Fibroblast of lung (primary cell): ENCODE data around the gene DOK6. TPM values are rescaled to one million over a fixed set of nuclear protein-coding genes. Genes with fewer than 3 reads are reported as not detected.

Experiments used
- DNase-seq, 2 donors: peaks; one replicate each; pipeline versions ENCODE4 v3.0.0 to v3.0.0-alpha.2; 2010; ENCODE audit warnings: low read depth in 2 of 2
- H2AFZ ChIP-seq: 2 replicates; pipeline ENCODE4 v1.5.1; 2012; ENCODE audit warnings: low read length, control low read depth, inconsistent platforms
- H3K27ac ChIP-seq: 2 replicates; pipeline ENCODE4 v1.5.1; 2011; ENCODE audit warnings: low read length, control low read depth; ENCODE audit not compliant: insufficient read depth
- H3K27me3 ChIP-seq: 2 replicates; pipeline ENCODE4 v1.5.1; 2011; ENCODE audit warnings: mild to moderate bottlenecking, low read length; ENCODE audit not compliant: control insufficient read depth, insufficient read depth
- H3K36me3 ChIP-seq: 2 replicates; pipeline ENCODE4 v1.5.1; 2011; ENCODE audit warnings: low read length; ENCODE audit not compliant: control insufficient read depth, insufficient read depth
- H3K4me1 ChIP-seq: 2 replicates; pipeline ENCODE4 v1.5.1; 2011; ENCODE audit warnings: low read length; ENCODE audit not compliant: control insufficient read depth, insufficient read depth; ENCODE audit errors: extremely low read depth
- H3K4me2 ChIP-seq: 2 replicates; pipeline ENCODE4 v1.5.1; 2011; ENCODE audit warnings: low read length, control low read depth; ENCODE audit not compliant: insufficient read depth; ENCODE audit errors: extremely low read depth
- H3K4me3 ChIP-seq, 4 experiments: fragments of 200-600 bp in 1 of 4; sonication (generic) in 1 of 4; replicated peaks in 1 of 4; 2 replicates each; pipeline ENCODE4 v1.5.1; 2011 to 2016; ENCODE audit warnings: low read length in 4 of 4, low read depth in 3 of 4, mild to moderate bottlenecking in 3 of 4, control low read depth in 2 of 4, inconsistent platforms in 1 of 4, mixed read lengths in 1 of 4; ENCODE audit not compliant: insufficient read depth in 1 of 4; ENCODE audit errors: control extremely low read depth in 1 of 4
- H3K79me2 ChIP-seq: 2 replicates; pipeline ENCODE4 v1.5.1; 2012; ENCODE audit warnings: mild to moderate bottlenecking, low read length, inconsistent platforms; ENCODE audit not compliant: control insufficient read depth, insufficient read depth
- H3K9ac ChIP-seq: 2 replicates; pipeline ENCODE4 v1.5.1; 2011; ENCODE audit warnings: mild to moderate bottlenecking, low read length, control low read depth; ENCODE audit not compliant: insufficient read depth
- H3K9me3 ChIP-seq: 2 replicates; pipeline ENCODE4 v1.5.1; 2012; ENCODE audit warnings: low read depth, low read length; ENCODE audit not compliant: control insufficient read depth, insufficient read depth
- H4K20me1 ChIP-seq: 2 replicates; pipeline ENCODE4 v1.5.1; 2011; ENCODE audit warnings: low read length; ENCODE audit not compliant: control insufficient read depth, insufficient read depth; ENCODE audit errors: extremely low read depth
- CTCF ChIP-seq, 2 donors: IDR thresholded peaks in 1 of 2; conservative IDR thresholded peaks in 1 of 2; 1 replicate in 1 of 2; 2 replicates in 1 of 2; pipeline ENCODE4 v1.5.1; 2011 to 2012; ENCODE audit warnings: low read length in 2 of 2, control low read depth in 1 of 2, inconsistent platforms in 1 of 2, low read depth in 1 of 2, mild to moderate bottlenecking in 1 of 2
- EZH2 ChIP-seq: IDR thresholded peaks from 2 replicates; pipeline ENCODE4 v1.5.1; 2012; ENCODE audit warnings: low read length, control low read depth, mild to moderate bottlenecking; ENCODE audit errors: missing control alignments
- polyA plus RNA-seq, 2 donors: library from polyadenylated mRNA; depleted of rRNA in 1 of 2; stranded (reverse) in 1 of 2; unstranded in 1 of 2; fragments of >200 nt; gene quantifications; 2 replicates each; pipeline ENCODE4 v1.2.1, GENCODE V29; 2011 to 2012; ENCODE audit warnings: missing spikeins in 1 of 2
- total RNA-seq: library from RNA; depleted of rRNA; stranded (reverse); fragments of >200 nt; gene quantifications from 2 replicates; pipeline ENCODE4 v1.2.1, GENCODE V29; 2014

DOK6 gene
- total and polyA plus RNA-seq, 2 donors (not counting 1 experiment from before 2014, with no cell fraction given) = 4.0 to 7.8 TPM

GRCh38 chr18:69564602-69565001, 163.9 kb downstream of the DOK6 start:
- Histone ChIP-seq H3K4me3 (no peak overlapping the region), H3K79me2 (no peaks in the 10 kb centered on the region), H3K27ac (no peak overlapping the region), H3K36me3 (no peaks in the 10 kb centered on the region), H3K9me3 (no peaks in the 10 kb centered on the region), H3K4me2 (no peak overlapping the region), H4K20me1 (no peaks in the 10 kb centered on the region), H3K4me1 (no peaks in the 10 kb centered on the region), H3K9ac (no peak overlapping the region), H2AFZ (no peak overlapping the region), H3K27me3 (no peaks in the 10 kb centered on the region)
- TF ChIP-seq EZH2 = no peak
- TF ChIP-seq CTCF (conservative IDR thresholded peaks at IDR 0.05 in 1 of 2, IDR thresholded peaks at IDR 0.05 in 1 of 2; ENCODE audit: low read depth in 1 of 2, low read length in 2 of 2) = no peak
- no peak for DNase-seq

- TF ChIP-seq EZH2 = no peak
- TF ChIP-seq CTCF (conservative IDR thresholded peaks at IDR 0.05 in 1 of 2, IDR thresholded peaks at IDR 0.05 in 1 of 2; ENCODE audit: low read depth in 1 of 2, low read length in 2 of 2) = no peak
- no peaks in the 10 kb centered on the region for H3K27me3 ChIP-seq
- no peak overlapping the region for H3K27ac ChIP-seq
- H3K79me2 ChIP-seq = no peaks in the 10 kb centered on the region
- H3K4me1 ChIP-seq = no peaks in the 10 kb centered on the region
- DNase-seq = no peak
- no peak overlapping the region for H3K4me3 ChIP-seq
- no peaks in the 10 kb centered on the region for H4K20me1 ChIP-seq
- H3K4me2 ChIP-seq = no peak overlapping the region
- H3K9me3 ChIP-seq = no peaks in the 10 kb centered on the region
- H3K9ac ChIP-seq = no peak overlapping the region
- H2AFZ ChIP-seq = no peak overlapping the region
- H3K36me3 ChIP-seq = no peaks in the 10 kb centered on the region
These were observed 167.3 kb downstream of the DOK6 start for GRCh38 chr18:69567813-69568488.

GRCh38 chr18:69569133-69569532, 168.4 kb downstream of the DOK6 start:
- TF ChIP-seq EZH2 = no peak
- no peak for TF ChIP-seq CTCF (conservative IDR thresholded peaks at IDR 0.05 in 1 of 2, IDR thresholded peaks at IDR 0.05 in 1 of 2; ENCODE audit: low read depth in 1 of 2, low read length in 2 of 2)
- H4K20me1 ChIP-seq = no peaks in the 10 kb centered on the region
- no peak for DNase-seq
- H3K27me3 ChIP-seq = no peaks in the 10 kb centered on the region
- no peak overlapping the region for H3K27ac ChIP-seq
- H3K9ac ChIP-seq = no peak overlapping the region
- no peaks in the 10 kb centered on the region for H3K9me3 ChIP-seq
- no peaks in the 10 kb centered on the region for H3K4me1 ChIP-seq
- no peak overlapping the region for H2AFZ ChIP-seq
- H3K4me3 ChIP-seq = no peak overlapping the region
- no peaks in the 10 kb centered on the region for H3K79me2 ChIP-seq
- no peak overlapping the region for H3K4me2 ChIP-seq
- H3K36me3 ChIP-seq = no peaks in the 10 kb centered on the region
